Heart right ventricle (tissue), 16 donors: ENCODE results near the gene SH2B2. TPM values are rescaled to one million over a fixed set of nuclear protein-coding genes. Genes with fewer than 3 reads are reported as not detected.

Experiments
- ATAC-seq, 8 donors: fragments of 200-7000 bp; cut with Tn5 transposase; one replicate each; pipeline ENCODE4 v1.9.1; 2020; ENCODE audit warnings: mild to moderate bottlenecking in 8 of 8, moderate library complexity in 8 of 8, moderate number of reproducible peaks in 1 of 8
- DNase-seq, 2 donors: peaks; one replicate each; pipeline ENCODE4 v3.0.0-alpha.2; 2020
- H3K27ac ChIP-seq, 10 donors: fragments of 200-600 bp; sonication (generic) in 2 of 10; one replicate each; pipeline versions ENCODE4 v1.5.0 to v1.8.0; 2020 to 2022; ENCODE audit warnings: mild to moderate bottlenecking in 3 of 10
- H3K27me3 ChIP-seq, 7 donors: fragments of 200-600 bp; one replicate each; pipeline ENCODE4 v1.8.0; 2021 to 2022; ENCODE audit warnings: mild to moderate bottlenecking in 2 of 7
- H3K36me3 ChIP-seq, 9 donors: fragments of 200-600 bp; sonication (generic) in 1 of 9; one replicate each; pipeline versions ENCODE4 v1.5.0 to v1.8.0; 2020 to 2022; ENCODE audit warnings: mild to moderate bottlenecking in 2 of 9
- H3K4me1 ChIP-seq, 9 donors: fragments of 200-600 bp; sonication (generic) in 1 of 9; one replicate each; pipeline versions ENCODE4 v1.5.0 to v1.8.0; 2020 to 2022; ENCODE audit warnings: mild to moderate bottlenecking in 4 of 9
- H3K4me3 ChIP-seq, 10 donors: fragments of 200-600 bp; sonication (generic) in 2 of 10; one replicate each; pipeline versions ENCODE4 v1.5.0 to v1.8.0; 2020 to 2022; ENCODE audit warnings: mild to moderate bottlenecking in 7 of 10, moderate library complexity in 2 of 10
- H3K9me3 ChIP-seq, 11 donors: fragments of 200-600 bp in 10 of 11; sonication (generic) in 2 of 11; one replicate each; pipeline versions ENCODE4 v1.5.0 to v1.8.0; 2013 to 2022; ENCODE audit warnings: mild to moderate bottlenecking in 2 of 11, control low read depth in 1 of 11, moderate library complexity in 1 of 11
- WGBS, 2 donors: extraction: QIAGEN DNeasy Blood & Tissue Kit; methylation state at CpG; one replicate each; pipeline ENCODE4 v1.1.7; 2013; ENCODE audit warnings: inconsistent platforms in 1 of 2; 5-methylcytosine and 5-hydroxymethylcytosine counted together
- intact Hi-C, 10 donors: fragments of 100-400 bp; cut with DNase I; formaldehyde crosslinking; loops; one replicate each; pipeline versions ENCODE4 v1.11.1 to v1.14.2; 2022
- polyA plus RNA-seq, 2 donors: library from polyadenylated mRNA; stranded (reverse); fragments of 200-250 nt; gene quantifications; one replicate each; pipeline ENCODE4 v1.2.3, GENCODE V29; 2013
- total RNA-seq, 10 donors: library from RNA; stranded (reverse); fragmentation: NEBNext Ultra II Directional in 3 of 10; extraction: Animal tissue kit (Norgen Biotek cat#: 25700) in 3 of 10; gene quantifications; one replicate each; pipeline versions ENCODE4 v1.2.1 to v1.2.4, GENCODE V29; 2021 to 2023
- TF ChIP-seq, protein P1 (sequence below), 9 donors: fragments of 200-600 bp; sonication (generic) in 2 of 9; IDR thresholded peaks; one replicate each; pipeline versions ENCODE4 v1.5.0 to v1.8.0; 2021 to 2022; ENCODE audit warnings: antibody characterized with exemption in 9 of 9, mild to moderate bottlenecking in 5 of 9, moderate library complexity in 1 of 9
- donor health status: Arrhythmogenic right ventricular cardiomyopathy.
- donor health status: ischemic (EF 13 %, LVEDD 7.1; RV severe dilation, severe dysfunction).
- donor health status: healthy with polysubstance abuse.
- donor health status: DM: no; HTN: yes; CAD: no.
- donor health status: DM: no; HTN: no; CAD: no.
- donor health status: ischemic (EF 25% LVEDD 6.9; RV normal size, moderate dysfunction).
- donor health status: ischemic (EF 25% LVEDD 5.7; RV mildly dilated, moderate dysfunction).
- donor health status: healthy.
- donor health status: DM: yes; HTN: yes; CAD: no.
- donor health status: Ischemic cardiomyopathy.
- donor health status: ischemic (EF 35%, LVEDD 5.7; RV mildly dilated, moderate dysfunction).
- donor health status: nonischemic (EF 11% LVEDD 7.7; RV severe dilation, severe dysfunction).
- donor health status: DM: yes; HTN: yes; CAD: no.
- donor health status: PGD.
- donor health status: ischemic (EF 29% LVEDD 5.4; RV normal size, mild dysfunction).
- donor health status: nonischemic (EF 23%, LVEDD 6.1; RV moderate dilation, normal function).

SH2B2 gene
- total and polyA plus RNA-seq, 12 donors = 0.83 to 4.2 (median 1.2) TPM

DNA sequence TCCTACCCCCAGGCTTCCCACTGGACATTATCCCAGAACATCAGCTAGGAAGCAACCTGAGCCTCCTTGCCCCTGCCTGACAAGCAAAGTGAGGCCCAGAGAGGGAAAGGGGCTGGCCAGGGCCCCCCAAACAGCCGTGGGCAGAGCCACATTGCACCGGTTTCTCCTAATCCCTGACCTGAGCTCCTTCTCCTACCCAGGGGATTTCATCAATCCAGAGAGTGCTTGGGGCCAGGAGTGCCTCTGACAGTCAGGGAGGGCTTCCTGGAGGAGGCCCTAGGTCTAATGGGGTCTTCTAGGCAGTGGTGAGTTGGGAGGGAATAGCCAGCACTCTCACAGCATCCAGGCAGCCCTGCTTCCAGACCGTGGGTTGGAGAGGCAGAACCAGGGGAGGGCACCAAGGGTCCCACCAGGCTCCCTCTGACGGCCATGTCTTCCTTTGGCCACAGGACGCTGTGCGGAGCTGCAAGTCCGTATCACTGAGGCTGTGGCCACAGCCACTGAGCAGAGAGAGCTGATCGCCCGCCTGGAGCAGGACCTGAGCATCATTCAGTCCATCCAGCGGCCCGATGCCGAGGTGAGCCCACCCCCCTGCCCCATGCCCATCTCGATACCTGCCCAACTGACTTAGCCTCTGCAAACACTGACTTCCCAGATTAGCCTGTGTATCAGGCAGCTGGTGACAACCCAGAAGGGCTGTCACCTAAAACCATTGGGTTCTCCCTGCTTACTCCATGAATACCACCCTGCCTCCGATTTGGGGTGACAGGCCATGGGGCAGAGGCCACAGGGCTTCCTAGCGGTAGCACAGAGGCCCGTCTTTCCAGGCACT is 13.5 kb upstream of the SH2B2 start:
- TF ChIP-seq, protein P1, sequence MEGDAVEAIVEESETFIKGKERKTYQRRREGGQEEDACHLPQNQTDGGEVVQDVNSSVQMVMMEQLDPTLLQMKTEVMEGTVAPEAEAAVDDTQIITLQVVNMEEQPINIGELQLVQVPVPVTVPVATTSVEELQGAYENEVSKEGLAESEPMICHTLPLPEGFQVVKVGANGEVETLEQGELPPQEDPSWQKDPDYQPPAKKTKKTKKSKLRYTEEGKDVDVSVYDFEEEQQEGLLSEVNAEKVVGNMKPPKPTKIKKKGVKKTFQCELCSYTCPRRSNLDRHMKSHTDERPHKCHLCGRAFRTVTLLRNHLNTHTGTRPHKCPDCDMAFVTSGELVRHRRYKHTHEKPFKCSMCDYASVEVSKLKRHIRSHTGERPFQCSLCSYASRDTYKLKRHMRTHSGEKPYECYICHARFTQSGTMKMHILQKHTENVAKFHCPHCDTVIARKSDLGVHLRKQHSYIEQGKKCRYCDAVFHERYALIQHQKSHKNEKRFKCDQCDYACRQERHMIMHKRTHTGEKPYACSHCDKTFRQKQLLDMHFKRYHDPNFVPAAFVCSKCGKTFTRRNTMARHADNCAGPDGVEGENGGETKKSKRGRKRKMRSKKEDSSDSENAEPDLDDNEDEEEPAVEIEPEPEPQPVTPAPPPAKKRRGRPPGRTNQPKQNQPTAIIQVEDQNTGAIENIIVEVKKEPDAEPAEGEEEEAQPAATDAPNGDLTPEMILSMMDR (IDR thresholded peaks at IDR 0.05) = no peak

DNA sequence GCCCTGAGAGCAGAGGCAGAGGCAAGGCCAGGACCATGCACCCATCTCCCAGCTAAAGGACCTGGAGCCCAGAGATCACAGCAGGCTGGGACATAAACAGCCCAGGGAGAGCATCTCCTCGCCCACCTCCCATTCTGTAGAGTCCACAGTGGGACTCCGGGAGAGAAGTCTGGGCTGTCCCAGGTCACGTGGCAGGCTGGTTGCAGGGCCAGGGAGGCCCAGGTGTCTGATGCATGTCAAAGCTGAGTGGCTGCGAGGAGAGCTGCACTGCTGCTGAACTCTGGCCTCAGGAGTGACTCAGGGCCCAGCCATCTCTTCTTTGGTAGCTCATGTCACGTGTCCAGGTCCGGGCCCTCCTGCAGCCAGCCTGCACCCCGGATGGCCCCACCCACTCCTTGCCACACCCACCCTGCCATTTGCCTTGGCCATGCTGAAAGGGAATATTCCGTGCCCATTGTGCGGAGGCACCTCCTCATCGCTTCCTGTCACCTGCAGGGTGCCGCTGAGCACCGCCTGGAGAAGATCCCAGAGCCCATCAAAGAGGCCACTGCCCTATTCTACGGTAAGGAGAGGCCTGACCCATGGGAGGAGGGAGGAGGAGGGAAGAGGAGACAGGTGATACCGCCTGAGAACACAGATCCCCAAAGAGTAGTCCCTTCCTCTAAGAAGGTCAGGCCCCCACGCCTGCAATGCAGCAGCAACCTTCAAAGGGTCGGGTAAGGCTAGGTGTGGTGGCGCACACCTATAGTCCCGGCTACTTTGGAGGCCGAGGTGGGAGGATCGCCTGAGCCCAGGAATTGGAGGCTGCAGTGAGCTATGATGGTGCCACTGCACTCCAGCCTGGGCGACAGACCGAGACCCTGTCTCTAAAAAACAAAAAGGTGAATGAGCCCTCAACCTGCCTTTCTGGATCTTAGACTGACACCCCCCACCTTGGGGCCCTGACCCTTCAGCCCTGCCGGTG is 12.6 kb upstream of the SH2B2 start:
- DNase-seq = no peak
- Histone ChIP-seq H3K36me3 (no peaks in the 10 kb centered on the region), H3K27ac (no peak overlapping the region), H3K4me3 (no peak overlapping the region), H3K27me3 (no peaks in the 10 kb centered on the region), H3K4me1 (peaks cover 0 to 7% (median 0%) of the 10 kb centered on the region in 9 donors), H3K9me3 (no peaks in the 10 kb centered on the region)
- TF ChIP-seq, protein P1 (IDR thresholded peaks at IDR 0.05) = no peak
- WGBS, 2 donors = 84 to 85% methylated on average over 22 to 23 of the region's 23 CpGs
- ATAC-seq = no peak
- intact Hi-C loops = loop anchor here (2.0 to 10.0 kb wide), 8 partner anchors 587 to 731 kb away; no protein-coding TSS in a partner anchor

More for the DNA sequence above, 13.5 kb upstream of the SH2B2 start:
- Histone ChIP-seq H3K27me3 (no peaks in the 10 kb centered on the region), H3K27ac (no peak overlapping the region), H3K4me1 (peaks cover 0 to 7% (median 0%) of the 10 kb centered on the region in 9 donors), H3K4me3 (no peak overlapping the region), H3K9me3 (no peaks in the 10 kb centered on the region), H3K36me3 (no peaks in the 10 kb centered on the region)
- DNase-seq (no peak), ATAC-seq (no peak)
- 84 to 90% methylated on average over 16 of the region's 16 CpGs for WGBS, 2 donors
- intact Hi-C loops = loop anchor here (1.0 to 10.0 kb wide), 11 partner anchors 586 to 731 kb away; no protein-coding TSS in a partner anchor

DNA sequence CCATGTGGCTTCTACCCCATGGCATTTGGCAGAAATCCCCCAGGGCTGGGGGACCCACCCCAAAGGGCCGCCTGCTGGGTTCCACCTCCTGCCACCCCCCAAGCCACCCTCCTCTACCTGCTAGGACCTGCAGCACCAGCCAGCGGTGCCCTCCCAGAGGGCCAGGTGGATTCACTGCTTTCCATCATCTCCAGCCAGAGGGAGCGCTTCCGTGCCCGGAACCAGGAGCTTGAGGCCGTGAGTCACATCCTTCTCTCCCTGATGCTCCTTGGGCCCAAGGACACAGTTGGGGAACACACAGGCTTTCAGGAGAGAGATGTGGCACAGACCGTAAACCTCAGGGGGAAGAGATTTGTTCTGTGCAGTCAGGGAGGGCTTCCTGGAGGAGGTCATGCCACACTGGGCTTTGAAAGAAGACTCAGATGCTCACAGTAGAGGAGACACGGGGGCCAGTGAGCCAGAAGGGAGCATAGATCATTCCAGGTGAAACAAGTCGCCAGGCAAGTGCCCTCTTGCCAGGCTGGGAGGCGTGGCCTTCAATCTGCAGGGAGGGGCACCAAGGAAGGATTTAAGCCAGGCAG is 11.5 kb upstream of the SH2B2 start:
- intact Hi-C loops = loop anchor here in 2 of 10 donors (10.0 kb wide), 2 partner anchors 590 to 670 kb away; no protein-coding TSS in a partner anchor

More for the DNA sequence above, 11.5 kb upstream of the SH2B2 start:
- no peaks in the 10 kb centered on the region for H3K27me3 ChIP-seq
- H3K4me1 ChIP-seq = peaks cover 0 to 15% (median 4%) of the 10 kb centered on the region in 9 donors
- 90 to 93% methylated on average over 10 of the region's 10 CpGs for WGBS, 2 donors
- TF ChIP-seq, protein P1 (IDR thresholded peaks at IDR 0.05) = no peak
- H3K9me3 ChIP-seq = no peaks in the 10 kb centered on the region
- ATAC-seq (no peak), DNase-seq (no peak)
- H3K27ac ChIP-seq = no peak overlapping the region
- no peak overlapping the region for H3K4me3 ChIP-seq
- no peaks in the 10 kb centered on the region for H3K36me3 ChIP-seq
